ENCODE results near the gene OGFR. TPM values are rescaled to one million over a fixed set of nuclear protein-coding genes. Genes with fewer than 3 reads are reported as not detected.

The OGFR gene
- total RNA-seq, 1 donor from 2014 or later, result 47.2 TPM

GRCh38 chr20:62827311-62828038, 22.8 kb downstream of the OGFR start:
- DNase-seq (ENCODE audit: extremely low spot score, unreplicated experiment), result no peak
- Mint-ChIP-seq H3K27ac (ENCODE audit: unreplicated experiment) (no peak overlapping the region), H3K9me3 (ENCODE audit: unreplicated experiment) (no peaks in the 10 kb centered on the region), H3K4me3 (ENCODE audit: unreplicated experiment) (no peak overlapping the region), H3K4me1 (ENCODE audit: unreplicated experiment) (peaks cover 16% of the 10 kb centered on the region), H3K27me3 (ENCODE audit: unreplicated experiment) (no peaks in the 10 kb centered on the region), H3K36me3 (ENCODE audit: unreplicated experiment) (no peaks in the 10 kb centered on the region)
- no peak for TF ChIP-seq CTCF (IDR thresholded peaks at IDR 0.05)

- Mint-ChIP-seq H3K9me3 (ENCODE audit: unreplicated experiment) (no peaks in the 10 kb centered on the region), H3K4me3 (ENCODE audit: unreplicated experiment) (no peak overlapping the region), H3K4me1 (ENCODE audit: unreplicated experiment) (peaks cover 22% of the 10 kb centered on the region), H3K27ac (ENCODE audit: unreplicated experiment) (no peak overlapping the region), H3K27me3 (ENCODE audit: unreplicated experiment) (no peaks in the 10 kb centered on the region), H3K36me3 (ENCODE audit: unreplicated experiment) (no peaks in the 10 kb centered on the region)
- no peak for DNase-seq (ENCODE audit: extremely low spot score, unreplicated experiment)
- no peak for TF ChIP-seq CTCF (IDR thresholded peaks at IDR 0.05)
Measured at GRCh38 chr20:62828051-62828450, 23.4 kb downstream of the OGFR start.

GRCh38 chr20:62828511-62829230, 24.0 kb downstream of the OGFR start:
- H3K4me3 Mint-ChIP-seq (ENCODE audit: unreplicated experiment), result no peak overlapping the region
- no peak overlapping the region for H3K27ac Mint-ChIP-seq (ENCODE audit: unreplicated experiment)
- no peaks in the 10 kb centered on the region for H3K27me3 Mint-ChIP-seq (ENCODE audit: unreplicated experiment)
- TF ChIP-seq CTCF (IDR thresholded peaks at IDR 0.05), result no peak
- no peak for DNase-seq (ENCODE audit: extremely low spot score, unreplicated experiment)
- H3K9me3 Mint-ChIP-seq (ENCODE audit: unreplicated experiment), result no peaks in the 10 kb centered on the region
- peaks cover 21% of the 10 kb centered on the region for H3K4me1 Mint-ChIP-seq (ENCODE audit: unreplicated experiment)
- H3K36me3 Mint-ChIP-seq (ENCODE audit: unreplicated experiment), result no peaks in the 10 kb centered on the region

- Mint-ChIP-seq H3K4me3 (ENCODE audit: unreplicated experiment) (no peak overlapping the region), H3K36me3 (ENCODE audit: unreplicated experiment) (no peaks in the 10 kb centered on the region), H3K27me3 (ENCODE audit: unreplicated experiment) (no peaks in the 10 kb centered on the region), H3K27ac (ENCODE audit: unreplicated experiment) (no peak overlapping the region), H3K9me3 (ENCODE audit: unreplicated experiment) (no peaks in the 10 kb centered on the region), H3K4me1 (ENCODE audit: unreplicated experiment) (peaks cover 19% of the 10 kb centered on the region)
- TF ChIP-seq CTCF (IDR thresholded peaks at IDR 0.05), result no peak
- DNase-seq (ENCODE audit: extremely low spot score, unreplicated experiment), result no peak
Measured at GRCh38 chr20:62829231-62830230, 24.9 kb downstream of the OGFR start.
